ENCODE results near the gene PLGRKT.
"Not testable (repeated sequence)": the region's sequence is repeated elsewhere in the genome, so short reads cannot be mapped to it uniquely, and the experiment has no call there.

Gene PLGRKT

GRCh38 chr9:5437254-5438216 lies at the start of gene PLGRKT:
PLGRKT (minus strand) TSS chr9:5437925; CDS start chr9:5431977, 5,948 bp downstream.
- in situ Hi-C loops (cut with HindIII; ENCODE audit: low pct_unique_long_range_greater_than_20kb, low sequenced_read_pairs): no loop called here
- DNase-seq (ENCODE audit: low read depth in 1 of 2, low spot score in 1 of 2): peak; percentile 54 to 93
- no peak for TF ChIP-seq JUND (IDR thresholded peaks at IDR 0.05; ENCODE audit: low read depth)

GRCh38 chr9:5486988-5487387 lies 49.3 kb upstream of the PLGRKT start:
- no peak for TF ChIP-seq JUND (IDR thresholded peaks at IDR 0.05; ENCODE audit: low read depth)
- in situ Hi-C loops (cut with HindIII; ENCODE audit: low pct_unique_long_range_greater_than_20kb, low sequenced_read_pairs): no loop called here

GRCh38 chr9:5485378-5486085 lies 47.8 kb upstream of the PLGRKT start:
- DNase-seq (ENCODE audit: low read depth in 1 of 2, low spot score in 1 of 2): no peak
- in situ Hi-C loops (cut with HindIII; ENCODE audit: low pct_unique_long_range_greater_than_20kb, low sequenced_read_pairs): no loop called here
- TF ChIP-seq JUND (IDR thresholded peaks at IDR 0.05; ENCODE audit: low read depth): no peak

More at GRCh38 chr9:5486988-5487387, 49.3 kb upstream of the PLGRKT start:
- no peak for DNase-seq (ENCODE audit: low read depth in 1 of 2, low spot score in 1 of 2)

- no peak for DNase-seq (ENCODE audit: low read depth in 1 of 2, low spot score in 1 of 2)
- no peak for TF ChIP-seq JUND (IDR thresholded peaks at IDR 0.05; ENCODE audit: low read depth)
- in situ Hi-C loops (cut with HindIII; ENCODE audit: low pct_unique_long_range_greater_than_20kb, low sequenced_read_pairs): no loop called here
These were observed 45.6 kb upstream of the PLGRKT start for GRCh38 chr9:5483306-5483705.

GRCh38 chr9:5482194-5482593 lies 44.5 kb upstream of the PLGRKT start:
- in situ Hi-C loops (cut with HindIII; ENCODE audit: low pct_unique_long_range_greater_than_20kb, low sequenced_read_pairs): no loop called here
- no peak for TF ChIP-seq JUND (IDR thresholded peaks at IDR 0.05; ENCODE audit: low read depth)
- DNase-seq (ENCODE audit: low read depth in 1 of 2, low spot score in 1 of 2): no peak

GRCh38 chr9:5481322-5482040 lies 43.8 kb upstream of the PLGRKT start:
- in situ Hi-C loops (cut with HindIII; ENCODE audit: low pct_unique_long_range_greater_than_20kb, low sequenced_read_pairs): no loop called here
- DNase-seq (ENCODE audit: low read depth in 1 of 2, low spot score in 1 of 2): no peak
- TF ChIP-seq JUND (IDR thresholded peaks at IDR 0.05; ENCODE audit: low read depth): no peak

- DNase-seq (ENCODE audit: low read depth in 1 of 2, low spot score in 1 of 2): no peak
- TF ChIP-seq JUND (IDR thresholded peaks at IDR 0.05; ENCODE audit: low read depth): no peak
- in situ Hi-C loops (cut with HindIII; ENCODE audit: low pct_unique_long_range_greater_than_20kb, low sequenced_read_pairs): no loop called here
These were observed 43.2 kb upstream of the PLGRKT start for GRCh38 chr9:5480919-5481318.

- no peak for TF ChIP-seq JUND (IDR thresholded peaks at IDR 0.05; ENCODE audit: low read depth)
- in situ Hi-C loops (cut with HindIII; ENCODE audit: low pct_unique_long_range_greater_than_20kb, low sequenced_read_pairs): no loop called here
- DNase-seq (ENCODE audit: low read depth in 1 of 2, low spot score in 1 of 2): no peak
These were observed 42.4 kb upstream of the PLGRKT start for GRCh38 chr9:5479994-5480694.

- no peak for TF ChIP-seq JUND (IDR thresholded peaks at IDR 0.05; ENCODE audit: low read depth)
- in situ Hi-C loops (cut with HindIII; ENCODE audit: low pct_unique_long_range_greater_than_20kb, low sequenced_read_pairs): no loop called here
- DNase-seq (ENCODE audit: low read depth in 1 of 2, low spot score in 1 of 2): no peak
These were observed 40.5 kb upstream of the PLGRKT start for GRCh38 chr9:5478206-5478605.

GRCh38 chr9:5475611-5476010 lies 37.9 kb upstream of the PLGRKT start:
- in situ Hi-C loops (cut with HindIII; ENCODE audit: low pct_unique_long_range_greater_than_20kb, low sequenced_read_pairs); DNase-seq (ENCODE audit: low read depth in 1 of 2, low spot score in 1 of 2): not testable (repeated sequence)

GRCh38 chr9:5470816-5471215 lies 33.1 kb upstream of the PLGRKT start:
- no peak for TF ChIP-seq JUND (IDR thresholded peaks at IDR 0.05; ENCODE audit: low read depth)
- in situ Hi-C loops (cut with HindIII; ENCODE audit: low pct_unique_long_range_greater_than_20kb, low sequenced_read_pairs): no loop called here
- no peak for DNase-seq (ENCODE audit: low read depth in 1 of 2, low spot score in 1 of 2)

- no peak for TF ChIP-seq JUND (IDR thresholded peaks at IDR 0.05; ENCODE audit: low read depth)
- in situ Hi-C loops (cut with HindIII; ENCODE audit: low pct_unique_long_range_greater_than_20kb, low sequenced_read_pairs): no loop called here
- DNase-seq (ENCODE audit: low read depth in 1 of 2, low spot score in 1 of 2): no peak
These were observed 32.4 kb upstream of the PLGRKT start for GRCh38 chr9:5470122-5470521.
